ENCODE measurements around the gene AURKAIP1. TPM values are rescaled to one million over a fixed set of nuclear protein-coding genes. Genes with fewer than 3 reads are reported as not detected.

AURKAIP1 gene
- total and polyA plus RNA-seq, 2 of the 13 experiments (the other 11 are each of a cell fraction or from before 2014, with no cell fraction given), result 69.5 to 175 TPM

DNA sequence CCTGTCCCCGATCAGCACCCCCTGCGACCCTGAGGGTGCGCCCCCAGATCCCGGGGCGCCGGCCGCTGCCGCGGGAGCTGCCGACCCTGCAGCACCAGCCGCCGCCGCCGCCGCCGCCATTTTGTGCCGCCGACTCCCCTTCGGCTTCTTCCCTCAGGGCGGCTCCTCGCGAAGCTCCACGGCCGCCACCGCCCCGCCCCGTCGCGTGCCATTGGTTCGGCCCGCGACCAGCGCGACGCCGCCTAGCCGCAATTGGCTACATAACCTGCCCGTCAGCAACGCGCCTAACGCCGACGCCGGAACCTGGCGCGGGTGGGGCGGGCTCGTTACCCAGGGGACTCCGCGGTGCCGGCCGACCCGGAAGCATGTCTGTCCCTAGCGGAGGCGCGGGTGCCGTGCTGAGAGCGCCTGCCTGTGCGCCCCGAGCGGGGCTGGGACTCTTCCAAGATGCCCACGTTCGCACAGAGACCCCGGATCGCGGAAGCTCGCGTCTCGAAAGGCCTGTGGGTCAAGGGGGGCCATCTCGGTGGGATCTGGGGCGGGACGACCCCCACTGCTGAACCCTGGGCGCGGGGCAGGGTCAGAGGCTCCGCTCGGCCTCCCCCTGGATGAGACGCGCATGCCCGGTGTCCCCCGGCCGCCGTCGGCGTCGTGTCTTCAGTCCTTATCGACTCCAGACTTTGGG, 24.3 kb upstream of the AURKAIP1 start, which contains the start of gene CCNL2 (continued):
- TF ChIP-seq EP300 (IDR thresholded peaks at IDR 0.05; ENCODE audit: low read depth in 2 of 2, low read length in 2 of 2) (no peak), EP300 (CRISPR knock-in tag; IDR thresholded peaks at IDR 0.05; ENCODE audit: borderline replicate concordance) (no peak), CAMTA2 (CRISPR knock-in tag; IDR thresholded peaks at IDR 0.05; ENCODE audit: borderline replicate concordance) (no peak), TBP (CRISPR knock-in tag; IDR thresholded peaks at IDR 0.05) (no peak), NR2C2 (CRISPR knock-in tag; IDR thresholded peaks at IDR 0.05; ENCODE audit: borderline replicate concordance) (peak; percentile 97), SAP130 (CRISPR knock-in tag; IDR thresholded peaks at IDR 0.05; ENCODE audit: low read depth) (peak; percentile 97), ZNF143 (CRISPR knock-in tag; IDR thresholded peaks at IDR 0.05) (peak; percentile 93), ZNF775 (CRISPR knock-in tag; IDR thresholded peaks at IDR 0.05; ENCODE audit: borderline replicate concordance) (no peak), ZKSCAN5 (CRISPR knock-in tag; IDR thresholded peaks at IDR 0.05) (no peak), FOXK1 (CRISPR knock-in tag; IDR thresholded peaks at IDR 0.05; ENCODE audit: borderline replicate concordance, low read depth) (peak; percentile 66; the same call in 1 of the 2 replicates), KDM5B (CRISPR knock-in tag; IDR thresholded peaks at IDR 0.05; ENCODE audit: borderline replicate concordance) (peak; percentile 57; the same call in 1 of the 2 replicates), AGO2 (optimal IDR thresholded peaks at IDR 0.05; ENCODE audit: low read depth, low read length) (peak; percentile 88), SIN3B (IDR thresholded peaks at IDR 0.05; ENCODE audit: low read length) (no peak), XBP1 (CRISPR knock-in tag; IDR thresholded peaks at IDR 0.05) (no peak), ZNF431 (CRISPR knock-in tag; IDR thresholded peaks at IDR 0.05; ENCODE audit: borderline replicate concordance, low read depth) (no peak), ZNF674 (CRISPR knock-in tag; IDR thresholded peaks at IDR 0.05; ENCODE audit: low read depth) (no peak), ZNF382 (CRISPR knock-in tag; IDR thresholded peaks at IDR 0.05; ENCODE audit: borderline replicate concordance) (no peak)
- TF ChIP-seq, protein P1, sequence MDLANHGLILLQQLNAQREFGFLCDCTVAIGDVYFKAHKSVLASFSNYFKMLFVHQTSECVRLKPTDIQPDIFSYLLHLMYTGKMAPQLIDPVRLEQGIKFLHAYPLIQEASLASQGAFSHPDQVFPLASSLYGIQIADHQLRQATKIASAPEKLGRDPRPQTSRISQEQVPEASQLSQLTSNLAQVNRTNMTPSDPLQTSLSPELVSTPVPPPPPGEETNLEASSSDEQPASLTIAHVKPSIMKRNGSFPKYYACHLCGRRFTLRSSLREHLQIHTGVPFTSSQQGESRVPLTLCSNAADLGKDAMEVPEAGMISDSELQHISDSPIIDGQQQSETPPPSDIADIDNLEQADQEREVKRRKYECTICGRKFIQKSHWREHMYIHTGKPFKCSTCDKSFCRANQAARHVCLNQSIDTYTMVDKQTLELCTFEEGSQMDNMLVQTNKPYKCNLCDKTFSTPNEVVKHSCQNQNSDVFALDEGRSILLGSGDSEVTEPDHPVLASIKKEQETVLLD (CRISPR knock-in tag; IDR thresholded peaks at IDR 0.05; ENCODE audit: low read depth), result peak; percentile 47; the same call in 1 of the 2 replicates
- TF ChIP-seq, protein P2, sequence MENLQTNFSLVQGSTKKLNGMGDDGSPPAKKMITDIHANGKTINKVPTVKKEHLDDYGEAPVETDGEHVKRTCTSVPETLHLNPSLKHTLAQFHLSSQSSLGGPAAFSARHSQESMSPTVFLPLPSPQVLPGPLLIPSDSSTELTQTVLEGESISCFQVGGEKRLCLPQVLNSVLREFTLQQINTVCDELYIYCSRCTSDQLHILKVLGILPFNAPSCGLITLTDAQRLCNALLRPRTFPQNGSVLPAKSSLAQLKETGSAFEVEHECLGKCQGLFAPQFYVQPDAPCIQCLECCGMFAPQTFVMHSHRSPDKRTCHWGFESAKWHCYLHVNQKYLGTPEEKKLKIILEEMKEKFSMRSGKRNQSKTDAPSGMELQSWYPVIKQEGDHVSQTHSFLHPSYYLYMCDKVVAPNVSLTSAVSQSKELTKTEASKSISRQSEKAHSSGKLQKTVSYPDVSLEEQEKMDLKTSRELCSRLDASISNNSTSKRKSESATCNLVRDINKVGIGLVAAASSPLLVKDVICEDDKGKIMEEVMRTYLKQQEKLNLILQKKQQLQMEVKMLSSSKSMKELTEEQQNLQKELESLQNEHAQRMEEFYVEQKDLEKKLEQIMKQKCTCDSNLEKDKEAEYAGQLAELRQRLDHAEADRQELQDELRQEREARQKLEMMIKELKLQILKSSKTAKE (CRISPR knock-in tag; IDR thresholded peaks at IDR 0.05; ENCODE audit: borderline replicate concordance), result no peak
- TF ChIP-seq, protein P3, sequence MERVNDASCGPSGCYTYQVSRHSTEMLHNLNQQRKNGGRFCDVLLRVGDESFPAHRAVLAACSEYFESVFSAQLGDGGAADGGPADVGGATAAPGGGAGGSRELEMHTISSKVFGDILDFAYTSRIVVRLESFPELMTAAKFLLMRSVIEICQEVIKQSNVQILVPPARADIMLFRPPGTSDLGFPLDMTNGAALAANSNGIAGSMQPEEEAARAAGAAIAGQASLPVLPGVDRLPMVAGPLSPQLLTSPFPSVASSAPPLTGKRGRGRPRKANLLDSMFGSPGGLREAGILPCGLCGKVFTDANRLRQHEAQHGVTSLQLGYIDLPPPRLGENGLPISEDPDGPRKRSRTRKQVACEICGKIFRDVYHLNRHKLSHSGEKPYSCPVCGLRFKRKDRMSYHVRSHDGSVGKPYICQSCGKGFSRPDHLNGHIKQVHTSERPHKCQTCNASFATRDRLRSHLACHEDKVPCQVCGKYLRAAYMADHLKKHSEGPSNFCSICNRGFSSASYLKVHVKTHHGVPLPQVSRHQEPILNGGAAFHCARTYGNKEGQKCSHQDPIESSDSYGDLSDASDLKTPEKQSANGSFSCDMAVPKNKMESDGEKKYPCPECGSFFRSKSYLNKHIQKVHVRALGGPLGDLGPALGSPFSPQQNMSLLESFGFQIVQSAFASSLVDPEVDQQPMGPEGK (CRISPR knock-in tag; IDR thresholded peaks at IDR 0.05), result peak; percentile 51; the same call in 1 of the 2 replicates
- TF ChIP-seq, protein P4, sequence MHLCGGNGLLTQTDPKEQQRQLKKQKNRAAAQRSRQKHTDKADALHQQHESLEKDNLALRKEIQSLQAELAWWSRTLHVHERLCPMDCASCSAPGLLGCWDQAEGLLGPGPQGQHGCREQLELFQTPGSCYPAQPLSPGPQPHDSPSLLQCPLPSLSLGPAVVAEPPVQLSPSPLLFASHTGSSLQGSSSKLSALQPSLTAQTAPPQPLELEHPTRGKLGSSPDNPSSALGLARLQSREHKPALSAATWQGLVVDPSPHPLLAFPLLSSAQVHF (CRISPR knock-in tag; IDR thresholded peaks at IDR 0.05), result no peak; the same call in 1 of the 2 replicates
- TF ChIP-seq, protein P5, sequence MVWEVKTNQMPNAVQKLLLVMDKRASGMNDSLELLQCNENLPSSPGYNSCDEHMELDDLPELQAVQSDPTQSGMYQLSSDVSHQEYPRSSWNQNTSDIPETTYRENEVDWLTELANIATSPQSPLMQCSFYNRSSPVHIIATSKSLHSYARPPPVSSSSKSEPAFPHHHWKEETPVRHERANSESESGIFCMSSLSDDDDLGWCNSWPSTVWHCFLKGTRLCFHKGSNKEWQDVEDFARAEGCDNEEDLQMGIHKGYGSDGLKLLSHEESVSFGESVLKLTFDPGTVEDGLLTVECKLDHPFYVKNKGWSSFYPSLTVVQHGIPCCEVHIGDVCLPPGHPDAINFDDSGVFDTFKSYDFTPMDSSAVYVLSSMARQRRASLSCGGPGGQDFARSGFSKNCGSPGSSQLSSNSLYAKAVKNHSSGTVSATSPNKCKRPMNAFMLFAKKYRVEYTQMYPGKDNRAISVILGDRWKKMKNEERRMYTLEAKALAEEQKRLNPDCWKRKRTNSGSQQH (CRISPR knock-in tag; IDR thresholded peaks at IDR 0.05; ENCODE audit: low read depth), result 0 out of 2 replicates have a peak, but pooled peaks have one; percentile 25
